Effector memory CD4-positive, alpha-beta T cell (primary cell): ENCODE data around the gene PLAAT5.
"Not testable (repeated sequence)": the region's sequence is repeated elsewhere in the genome, so short reads cannot be mapped to it uniquely, and the experiment has no call there.

Source experiments
- DNase-seq, 3 donors: peaks; one replicate each; pipeline ENCODE4 v3.0.0-alpha.2; 2020
- H3K27ac ChIP-seq: 2 replicates; pipeline ENCODE4 v1.7.0; 2013; ENCODE audit warnings: mild to moderate bottlenecking, low read length, moderate library complexity; ENCODE audit not compliant: insufficient read depth, poor library complexity, severe bottlenecking
- H3K27me3 ChIP-seq: replicated peaks from 2 replicates; pipeline ENCODE4 v1.7.0; 2013; ENCODE audit warnings: mild to moderate bottlenecking, low read length; ENCODE audit not compliant: insufficient read depth, control insufficient read depth, poor library complexity, severe bottlenecking
- H3K36me3 ChIP-seq: 2 replicates; pipeline ENCODE4 v1.7.0; 2013; ENCODE audit warnings: mild to moderate bottlenecking, low read length, moderate library complexity; ENCODE audit not compliant: control insufficient read depth, insufficient read depth
- H3K4me1 ChIP-seq: 2 replicates; pipeline ENCODE4 v1.7.0; 2013; ENCODE audit warnings: low read length, mild to moderate bottlenecking; ENCODE audit not compliant: control insufficient read depth, insufficient read depth, poor library complexity, severe bottlenecking
- H3K4me3 ChIP-seq: 2 replicates; pipeline ENCODE4 v1.7.0; 2013; ENCODE audit warnings: low read length, low read depth, mild to moderate bottlenecking; ENCODE audit not compliant: insufficient read depth, poor library complexity, severe bottlenecking
- H3K9me3 ChIP-seq: 2 replicates; pipeline ENCODE4 v1.7.0; 2013; ENCODE audit warnings: mild to moderate bottlenecking, low read length, moderate library complexity; ENCODE audit not compliant: control insufficient read depth

The PLAAT5 gene

DNA sequence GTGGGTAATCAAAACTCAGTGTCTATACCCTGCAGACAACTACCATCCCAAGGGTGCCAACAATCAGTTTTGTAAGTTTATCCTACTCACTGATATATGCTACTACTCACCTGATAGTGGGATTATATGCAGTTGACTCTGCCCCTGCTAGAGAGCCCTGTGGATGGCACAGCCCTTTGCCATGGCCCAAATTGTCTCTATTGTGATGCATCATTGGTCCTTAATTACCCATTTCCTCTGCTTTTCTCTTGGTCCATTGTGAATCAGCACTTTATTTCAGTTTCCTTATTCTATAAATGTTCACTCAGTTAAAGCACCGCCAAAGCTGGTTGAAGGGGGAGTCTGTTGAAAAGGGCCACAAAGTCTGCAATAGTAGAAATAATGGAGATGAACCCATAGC is 42.3 kb downstream of the PLAAT5 start:
- H3K27me3 ChIP-seq, result no peaks in the 10 kb centered on the region
- no peak overlapping the region for H3K4me3 ChIP-seq
- no peaks in the 10 kb centered on the region for H3K36me3 ChIP-seq
- no peak for DNase-seq
- no peaks in the 10 kb centered on the region for H3K9me3 ChIP-seq
- H3K4me1 ChIP-seq, result no peaks in the 10 kb centered on the region
- no peak overlapping the region for H3K27ac ChIP-seq

DNA sequence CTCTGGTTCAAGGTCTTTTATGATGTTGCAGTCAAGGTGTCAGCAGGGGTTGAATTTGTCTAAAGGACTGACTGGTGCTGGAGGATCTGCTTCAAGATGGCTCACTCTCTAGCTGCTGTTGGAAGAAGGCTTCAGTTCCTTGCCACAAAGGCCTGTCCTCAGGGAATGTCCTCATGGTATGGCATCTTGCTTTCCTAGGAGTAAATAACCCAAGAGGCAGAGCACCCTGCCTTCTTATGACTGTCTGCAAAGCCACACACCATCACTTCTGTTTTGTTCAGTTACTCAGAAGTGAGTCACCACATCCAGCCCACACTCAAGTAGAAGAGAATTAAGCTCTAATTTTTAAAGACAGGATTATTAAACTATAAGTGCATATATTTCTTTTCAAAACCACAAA is 45.2 kb downstream of the PLAAT5 start:
- Histone ChIP-seq H3K9me3 (no peaks in the 10 kb centered on the region), H3K4me3 (no peak overlapping the region), H3K36me3 (no peaks in the 10 kb centered on the region), H3K27me3 (no peaks in the 10 kb centered on the region), H3K27ac (no peak overlapping the region), H3K4me1 (no peaks in the 10 kb centered on the region)
- DNase-seq, result no peak

DNA sequence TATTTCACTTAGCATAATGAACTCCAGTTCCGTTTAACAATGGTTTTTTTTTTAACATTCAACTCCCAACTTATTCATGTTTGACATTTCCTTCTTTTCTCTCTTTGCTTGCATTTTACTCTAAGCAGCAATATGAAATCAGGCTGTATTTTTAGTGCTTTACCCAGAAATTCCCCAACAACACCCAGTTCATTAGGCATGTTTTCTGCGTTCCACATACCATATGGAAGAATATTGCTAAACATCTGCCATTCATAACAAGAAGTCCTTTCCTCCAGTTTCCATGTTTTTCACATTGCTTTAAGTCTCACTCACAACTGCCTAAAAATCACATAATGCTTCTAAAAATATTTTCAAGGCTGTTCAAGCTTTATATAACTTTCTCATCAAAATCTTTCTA is 45.8 kb downstream of the PLAAT5 start:
- no peak for DNase-seq
- H3K27me3 ChIP-seq, result no peaks in the 10 kb centered on the region
- H3K9me3 ChIP-seq, result no peaks in the 10 kb centered on the region
- H3K4me3 ChIP-seq, result no peak overlapping the region
- H3K27ac ChIP-seq, result no peak overlapping the region
- H3K36me3 ChIP-seq, result no peaks in the 10 kb centered on the region
- no peaks in the 10 kb centered on the region for H3K4me1 ChIP-seq

DNA sequence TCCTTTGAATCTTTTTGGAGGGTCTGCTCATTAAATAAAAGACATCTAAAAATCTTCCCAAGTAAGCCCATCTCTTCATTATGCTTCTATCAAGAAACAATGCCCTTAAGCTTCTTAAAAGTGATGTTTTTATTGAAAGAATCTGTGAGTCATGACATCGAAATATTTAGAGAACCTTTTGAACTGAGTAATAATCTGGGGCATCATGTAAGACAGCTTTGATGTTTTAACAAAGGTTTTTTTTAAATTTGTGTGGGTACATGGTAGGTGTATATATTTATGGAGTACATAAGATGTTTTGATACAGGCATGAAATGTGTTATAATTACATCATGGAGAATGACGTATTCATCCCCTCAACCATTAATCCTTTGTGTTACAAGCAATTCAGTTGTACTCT is 46.8 kb downstream of the PLAAT5 start:
- no peak for DNase-seq
- no peaks in the 10 kb centered on the region for H3K4me1 ChIP-seq
- no peaks in the 10 kb centered on the region for H3K27me3 ChIP-seq
- no peak overlapping the region for H3K4me3 ChIP-seq
- H3K36me3 ChIP-seq, result no peaks in the 10 kb centered on the region
- no peaks in the 10 kb centered on the region for H3K9me3 ChIP-seq
- H3K27ac ChIP-seq, result no peak overlapping the region

DNA sequence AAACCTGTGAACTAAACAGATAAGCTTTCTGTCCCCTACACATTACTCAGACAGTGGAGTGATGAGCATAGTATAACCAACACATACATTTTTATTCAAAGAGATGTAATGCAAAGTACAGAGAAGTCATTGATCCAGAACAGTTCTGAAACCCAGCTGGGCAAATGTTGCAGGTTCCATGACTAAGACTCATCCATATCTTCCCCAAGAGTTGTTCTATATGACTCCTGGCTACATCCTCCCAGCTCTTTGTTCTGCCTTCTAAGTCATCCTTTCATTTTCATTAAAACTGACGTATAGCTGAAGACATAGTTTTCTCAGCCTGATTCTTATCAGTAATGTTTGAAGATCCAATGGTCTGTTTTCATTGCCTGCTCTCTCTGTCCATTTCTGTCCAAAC is 47.3 kb downstream of the PLAAT5 start:
- no peak for DNase-seq
- Histone ChIP-seq H3K27me3 (no peaks in the 10 kb centered on the region), H3K36me3 (no peaks in the 10 kb centered on the region), H3K9me3 (no peaks in the 10 kb centered on the region), H3K27ac (no peak overlapping the region), H3K4me3 (no peak overlapping the region), H3K4me1 (no peaks in the 10 kb centered on the region)

DNA sequence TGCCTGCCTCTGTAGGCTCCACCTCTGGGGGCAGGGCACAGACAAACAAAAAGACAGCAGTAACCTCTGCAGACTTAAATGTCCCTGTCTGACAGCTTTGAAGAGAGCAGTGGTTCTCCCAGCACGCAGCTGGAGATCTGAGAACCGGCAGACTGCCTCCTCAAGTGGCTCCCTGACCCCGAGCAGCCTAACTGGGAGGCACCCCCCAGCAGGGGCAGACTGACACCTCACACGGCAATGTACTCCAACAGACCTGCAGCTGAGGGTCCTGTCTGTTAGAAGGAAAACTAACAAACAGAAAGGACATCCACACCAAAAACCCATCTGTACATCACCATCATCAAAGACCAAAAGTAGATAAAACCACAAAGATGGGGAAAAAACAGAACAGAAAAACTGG is 55.1 kb downstream of the PLAAT5 start:
- not testable (repeated sequence) for H3K9me3 ChIP-seq, H3K36me3 ChIP-seq, H3K4me3 ChIP-seq, DNase-seq, H3K4me1 ChIP-seq, H3K27me3 ChIP-seq, H3K27ac ChIP-seq

DNA sequence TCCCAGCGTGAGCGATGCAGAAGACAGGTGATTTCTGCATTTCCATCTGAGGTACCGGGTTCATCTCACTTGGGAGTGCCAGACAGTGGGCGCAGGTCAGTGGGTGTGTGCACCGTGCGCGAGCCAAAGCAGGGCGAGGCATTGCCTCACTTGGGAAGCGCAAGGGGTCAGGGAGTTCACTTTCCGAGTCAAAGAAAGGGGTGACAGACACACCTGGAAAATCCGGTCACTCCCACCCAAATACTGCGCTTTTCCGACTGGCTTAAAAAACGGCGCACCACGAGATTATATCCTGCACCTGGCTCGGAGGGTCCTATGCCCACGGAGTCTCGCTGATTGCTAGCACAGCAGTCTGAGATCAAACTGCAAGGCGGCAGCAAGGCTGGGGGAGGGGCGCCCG is 55.6 kb downstream of the PLAAT5 start:
- DNase-seq, H3K9me3 ChIP-seq, H3K36me3 ChIP-seq, H3K4me1 ChIP-seq, H3K27ac ChIP-seq, H3K4me3 ChIP-seq, H3K27me3 ChIP-seq: not testable (repeated sequence)

DNA sequence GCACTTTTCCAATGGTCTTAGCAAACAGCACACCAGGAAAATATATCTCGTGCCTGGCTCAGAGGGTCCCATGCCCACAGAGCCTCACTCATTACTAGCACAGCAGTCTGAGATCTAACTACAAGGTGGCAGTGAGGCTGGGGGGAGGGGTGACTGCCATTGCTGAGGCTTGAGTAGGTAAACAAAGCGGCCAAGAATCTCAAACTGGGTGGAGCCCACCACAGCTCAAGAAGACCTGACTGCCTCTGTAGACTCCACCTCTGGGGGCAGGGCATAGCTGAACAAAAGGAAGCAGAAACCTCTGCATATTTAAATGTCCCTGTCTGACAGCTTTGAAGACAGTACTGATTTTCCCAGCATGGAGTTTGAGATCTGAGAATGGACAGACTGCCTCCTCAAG is 60.2 kb downstream of the PLAAT5 start:
- H3K27me3 ChIP-seq, H3K36me3 ChIP-seq: not testable (repeated sequence)

DNA sequence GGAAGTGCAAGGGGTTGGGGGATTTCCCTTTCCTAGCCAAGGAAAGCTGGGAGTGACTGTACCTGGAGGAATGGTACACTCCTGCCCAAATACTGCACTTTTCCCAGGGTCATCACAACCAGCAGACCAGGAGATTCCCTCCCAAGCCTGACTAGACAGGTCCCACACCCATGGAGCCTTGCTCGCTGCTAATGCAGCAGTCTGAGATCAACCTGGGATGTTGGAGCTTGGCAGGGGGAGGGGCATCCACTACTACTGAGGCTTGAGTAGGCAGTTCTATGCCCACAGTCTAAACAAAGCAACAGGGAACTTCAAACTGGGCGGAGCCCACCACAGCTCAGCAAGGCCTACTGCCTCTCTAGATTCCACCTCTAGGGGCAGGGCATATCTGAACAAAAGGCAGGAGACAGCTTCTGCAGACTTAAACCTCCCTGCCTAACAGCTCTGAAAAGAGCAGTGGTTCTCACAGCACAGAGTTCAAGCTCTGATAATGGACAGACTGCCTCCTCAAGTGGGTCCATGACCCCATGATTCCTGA is 62.9 kb downstream of the PLAAT5 start:
- Histone ChIP-seq H3K27ac (no peak overlapping the region), H3K4me1 (no peaks in the 10 kb centered on the region), H3K4me3 (no peak overlapping the region), H3K9me3 (no peaks in the 10 kb centered on the region), H3K27me3 (no peaks in the 10 kb centered on the region), H3K36me3 (no peaks in the 10 kb centered on the region)
- no peak for DNase-seq

More for the DNA sequence above, 60.2 kb downstream of the PLAAT5 start:
- H3K4me3 ChIP-seq, DNase-seq, H3K27ac ChIP-seq, H3K9me3 ChIP-seq, H3K4me1 ChIP-seq: not testable (repeated sequence)

DNA sequence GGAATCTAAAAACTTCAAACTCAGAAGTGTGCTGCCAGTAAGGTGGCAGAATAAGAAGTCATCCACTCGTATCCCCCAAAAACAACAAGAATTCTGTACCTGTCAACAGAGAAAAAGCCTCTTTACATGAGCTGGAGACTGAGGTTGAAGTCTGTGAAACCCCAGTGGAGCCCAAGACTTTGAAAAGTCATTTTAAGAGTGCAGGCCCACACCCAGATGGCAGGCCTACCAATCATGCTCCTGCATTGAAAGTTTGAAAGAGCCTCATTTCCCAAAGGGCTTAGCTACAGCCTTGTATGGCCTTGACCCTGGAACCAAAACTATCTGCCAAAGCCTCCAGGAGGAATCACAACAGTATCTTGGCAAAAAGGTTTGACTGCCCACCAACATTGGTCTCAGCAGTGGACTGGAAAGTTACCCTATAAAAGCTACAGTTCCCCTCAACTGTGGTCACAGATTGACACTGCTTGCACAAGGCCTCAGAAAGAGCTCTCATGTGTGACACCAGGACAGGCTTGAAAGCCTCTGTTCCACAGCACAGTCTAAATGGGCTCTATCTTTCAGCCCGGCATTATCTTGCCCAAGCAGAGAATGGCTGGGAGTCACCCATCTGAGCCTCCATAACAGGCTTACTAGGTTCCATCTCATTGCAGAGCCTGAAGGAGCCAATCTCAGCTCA is 73.7 kb downstream of the PLAAT5 start:
- peaks cover 2% of the 10 kb centered on the region for H3K4me1 ChIP-seq
- DNase-seq, result no peak
- H3K27ac ChIP-seq, result no peak overlapping the region
- H3K27me3 ChIP-seq, result no peaks in the 10 kb centered on the region
- no peak overlapping the region for H3K4me3 ChIP-seq
- H3K36me3 ChIP-seq, result no peaks in the 10 kb centered on the region
- H3K9me3 ChIP-seq, result no peaks in the 10 kb centered on the region
